Neural cell (in vitro differentiated cells): Measurements from ENCODE around the gene ZCCHC18.

ENCODE experiments used
- EZH2 ChIP-seq: fragments of 200-600, 300-800 bp; shearing (Covaris generic), sonication (generic); IDR thresholded peaks from 2 replicates; pipeline ENCODE4 v1.6.1; 2014; ENCODE audit warnings: antibody characterized with exemption, low read length, borderline replicate concordance, mild to moderate bottlenecking; ENCODE audit not compliant: insufficient read depth, poor library complexity, severe bottlenecking
- POLR2AphosphoS5 ChIP-seq: IDR thresholded peaks from 2 replicates; pipeline ENCODE4 v1.6.1; 2012
- TF ChIP-seq, protein P1 (sequence below): fragments of 450-650 bp; IDR thresholded peaks from 2 replicates; pipeline ENCODE4 v1.5.1; 2014; ENCODE audit warnings: antibody characterized with exemption, mild to moderate bottlenecking, moderate library complexity; ENCODE audit not compliant: poor library complexity, severe bottlenecking

GRCh38 chrX:104126856-104127255 lies 14.5 kb downstream of the ZCCHC18 start:
- TF ChIP-seq, protein P1, sequence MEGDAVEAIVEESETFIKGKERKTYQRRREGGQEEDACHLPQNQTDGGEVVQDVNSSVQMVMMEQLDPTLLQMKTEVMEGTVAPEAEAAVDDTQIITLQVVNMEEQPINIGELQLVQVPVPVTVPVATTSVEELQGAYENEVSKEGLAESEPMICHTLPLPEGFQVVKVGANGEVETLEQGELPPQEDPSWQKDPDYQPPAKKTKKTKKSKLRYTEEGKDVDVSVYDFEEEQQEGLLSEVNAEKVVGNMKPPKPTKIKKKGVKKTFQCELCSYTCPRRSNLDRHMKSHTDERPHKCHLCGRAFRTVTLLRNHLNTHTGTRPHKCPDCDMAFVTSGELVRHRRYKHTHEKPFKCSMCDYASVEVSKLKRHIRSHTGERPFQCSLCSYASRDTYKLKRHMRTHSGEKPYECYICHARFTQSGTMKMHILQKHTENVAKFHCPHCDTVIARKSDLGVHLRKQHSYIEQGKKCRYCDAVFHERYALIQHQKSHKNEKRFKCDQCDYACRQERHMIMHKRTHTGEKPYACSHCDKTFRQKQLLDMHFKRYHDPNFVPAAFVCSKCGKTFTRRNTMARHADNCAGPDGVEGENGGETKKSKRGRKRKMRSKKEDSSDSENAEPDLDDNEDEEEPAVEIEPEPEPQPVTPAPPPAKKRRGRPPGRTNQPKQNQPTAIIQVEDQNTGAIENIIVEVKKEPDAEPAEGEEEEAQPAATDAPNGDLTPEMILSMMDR = no peak
- TF ChIP-seq EZH2 (no peak), POLR2AphosphoS5 (no peak)
